ENCODE results near the gene MAU2. TPM values are rescaled to one million over a fixed set of nuclear protein-coding genes. Genes with fewer than 3 reads are reported as not detected.

Gene MAU2
- total and polyA plus RNA-seq, 2 of the 8 experiments (the other 6 are each of a cell fraction or from before 2014, with no cell fraction given), result 32.0 to 40.8 TPM

- TF ChIP-seq NANOG (IDR thresholded peaks at IDR 0.05; ENCODE audit: insufficient read depth, low read depth, low read length, poor library complexity, severe bottlenecking), result no peak
- TF ChIP-seq KDM1A (IDR thresholded peaks at IDR 0.05; ENCODE audit: borderline replicate concordance, low read length), result no peak
- no peak for TF ChIP-seq SP4 (IDR thresholded peaks at IDR 0.05; ENCODE audit: low read length)
- TF ChIP-seq, protein P1, sequence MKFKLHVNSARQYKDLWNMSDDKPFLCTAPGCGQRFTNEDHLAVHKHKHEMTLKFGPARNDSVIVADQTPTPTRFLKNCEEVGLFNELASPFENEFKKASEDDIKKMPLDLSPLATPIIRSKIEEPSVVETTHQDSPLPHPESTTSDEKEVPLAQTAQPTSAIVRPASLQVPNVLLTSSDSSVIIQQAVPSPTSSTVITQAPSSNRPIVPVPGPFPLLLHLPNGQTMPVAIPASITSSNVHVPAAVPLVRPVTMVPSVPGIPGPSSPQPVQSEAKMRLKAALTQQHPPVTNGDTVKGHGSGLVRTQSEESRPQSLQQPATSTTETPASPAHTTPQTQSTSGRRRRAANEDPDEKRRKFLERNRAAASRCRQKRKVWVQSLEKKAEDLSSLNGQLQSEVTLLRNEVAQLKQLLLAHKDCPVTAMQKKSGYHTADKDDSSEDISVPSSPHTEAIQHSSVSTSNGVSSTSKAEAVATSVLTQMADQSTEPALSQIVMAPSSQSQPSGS (IDR thresholded peaks at IDR 0.05; ENCODE audit: low read length), result no peak
- peak; percentile 46 to 53 for TF ChIP-seq RAD21 (IDR thresholded peaks at IDR 0.05 in 1 of 2, conservative IDR thresholded peaks at IDR 0.05 in 1 of 2; ENCODE audit: low read depth in 2 of 2, low read length in 2 of 2)
- no peak for TF ChIP-seq TEAD4 (IDR thresholded peaks at IDR 0.05; ENCODE audit: low read depth, low read length)
- no peak for TF ChIP-seq CBX5 (IDR thresholded peaks at IDR 0.05; ENCODE audit: low read depth, low read length)
- no peak for TF ChIP-seq RBBP5 (IDR thresholded peaks at IDR 0.05; ENCODE audit: borderline replicate concordance, low read depth, low read length)
- no peak for TF ChIP-seq NRF1 (IDR thresholded peaks at IDR 0.05; ENCODE audit: low read depth, low read length)
- TF ChIP-seq ZNF274 (IDR thresholded peaks at IDR 0.05; ENCODE audit: borderline replicate concordance, extremely low read depth, low read length), result no peak
- TF ChIP-seq RFX5 (IDR thresholded peaks at IDR 0.05; ENCODE audit: borderline replicate concordance, low read depth, low read length), result no peak
- 0 out of 2 replicates have a peak, but pooled peaks have one; percentile 26 for TF ChIP-seq TAF1 (IDR thresholded peaks at IDR 0.05; ENCODE audit: low read depth, low read length)
- TF ChIP-seq, protein P2, sequence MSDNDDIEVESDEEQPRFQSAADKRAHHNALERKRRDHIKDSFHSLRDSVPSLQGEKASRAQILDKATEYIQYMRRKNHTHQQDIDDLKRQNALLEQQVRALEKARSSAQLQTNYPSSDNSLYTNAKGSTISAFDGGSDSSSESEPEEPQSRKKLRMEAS (IDR thresholded peaks at IDR 0.05), result peak; percentile 93
- no peak for TF ChIP-seq SIRT6 (IDR thresholded peaks at IDR 0.05; ENCODE audit: low read length)
- TF ChIP-seq, protein P3, sequence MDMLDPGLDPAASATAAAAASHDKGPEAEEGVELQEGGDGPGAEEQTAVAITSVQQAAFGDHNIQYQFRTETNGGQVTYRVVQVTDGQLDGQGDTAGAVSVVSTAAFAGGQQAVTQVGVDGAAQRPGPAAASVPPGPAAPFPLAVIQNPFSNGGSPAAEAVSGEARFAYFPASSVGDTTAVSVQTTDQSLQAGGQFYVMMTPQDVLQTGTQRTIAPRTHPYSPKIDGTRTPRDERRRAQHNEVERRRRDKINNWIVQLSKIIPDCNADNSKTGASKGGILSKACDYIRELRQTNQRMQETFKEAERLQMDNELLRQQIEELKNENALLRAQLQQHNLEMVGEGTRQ (IDR thresholded peaks at IDR 0.05; ENCODE audit: low read length), result peak; percentile 43; the same call in 1 of the 2 replicates
- no peak for TF ChIP-seq FOSL1 (IDR thresholded peaks at IDR 0.05; ENCODE audit: insufficient read depth, low read depth, low read length)
- no peak for TF ChIP-seq SUZ12 (IDR thresholded peaks at IDR 0.05; ENCODE audit: low read length)
- no peak for TF ChIP-seq PHF8 (conservative IDR thresholded peaks at IDR 0.05; ENCODE audit: low read depth, low read length)
- no peak for TF ChIP-seq SP2 (IDR thresholded peaks at IDR 0.05; ENCODE audit: low read length)
- TF ChIP-seq POLR2A (IDR thresholded peaks at IDR 0.05; ENCODE audit: control extremely low read depth in 1 of 2, low read depth in 2 of 2, low read length in 2 of 2), result no peak
Measured at GRCh38 chr19:19361075-19361594, 40.5 kb downstream of the MAU2 start (continued).
